GM12878 (cell line): ENCODE measurements around the gene SQOR. TPM values are rescaled to one million over a fixed set of nuclear protein-coding genes. Genes with fewer than 3 reads are reported as not detected.

Experiments used
- ATAC-seq: fragments of 200-7000 bp; cut with Tn5 transposase; 3 replicates; pipeline ENCODE4 v1.9.1; 2020; ENCODE audit warnings: mild to moderate bottlenecking, moderate library complexity
- BruUV-seq: library from RNA; stranded (reverse); fragments of 400-500 nt; replicated peaks from 2 replicates; lab custom pipeline; 2021; lab: Mats Ljungman, UMichigan
- CTCF ChIA-PET: fragments of 300-600 bp; sonication (Branson Sonifier 250); formaldehyde crosslinking; extraction: SDS; loops from one replicate; lab custom pipeline; 2021; ENCODE audit warnings: inconsistent platforms; lab: Yijun Ruan, JAX
- POLR2A ChIA-PET: fragments of 350-600 bp; formaldehyde crosslinking; extraction: SDS; loops from one replicate; lab custom pipeline; 2021; ENCODE audit warnings: inconsistent platforms; lab: Charles Lee
- RAD21 ChIA-PET: fragments of 300-600 bp; sonication (Branson Sonifier 250); formaldehyde crosslinking; loops from one replicate; lab custom pipeline; 2023; ENCODE audit warnings: antibody characterized with exemption; ENCODE audit not compliant: unreplicated experiment; lab: Charles Lee
- SMC1A ChIA-PET: fragments of 300-600 bp; sonication (Branson Sonifier 250); formaldehyde crosslinking; loops from one replicate; lab custom pipeline; 2023; ENCODE audit not compliant: unreplicated experiment, uncharacterized antibody; lab: Charles Lee
- DNase-seq: peaks from one replicate; pipeline ENCODE4 v3.0.0-alpha.2; 2011; ENCODE audit warnings: low read depth, low spot score
- FAIRE-seq: peaks from 3 replicates; lab custom pipeline; 2011; peaks lifted over from hg19 to GRCh38; lab: Jason Lieb, UNC
- H2AFZ ChIP-seq: 2 replicates; pipeline ENCODE4 v1.6.0; 2011; ENCODE audit warnings: low read depth, low read length, control low read depth; ENCODE audit not compliant: control insufficient read depth
- H3K27ac ChIP-seq: 2 replicates; pipeline ENCODE4 v1.5.1; 2011; ENCODE audit warnings: control low read depth; ENCODE audit not compliant: control insufficient read depth, insufficient read depth
- H3K27me3 ChIP-seq, 2 experiments: replicated peaks in 1 of 2; 2 replicates each; pipeline versions ENCODE4 v1.6.0 to v1.6.1; 2011; ENCODE audit warnings: low read length in 1 of 2; ENCODE audit not compliant: control insufficient read depth in 2 of 2, insufficient read depth in 2 of 2
- H3K36me3 ChIP-seq, 2 experiments: 2 replicates each; pipeline ENCODE4 v1.5.1; 2011; ENCODE audit warnings: low read length in 1 of 2; ENCODE audit not compliant: control insufficient read depth in 2 of 2, insufficient read depth in 2 of 2
- H3K4me1 ChIP-seq: 2 replicates; pipeline ENCODE4 v1.6.1; 2011; ENCODE audit warnings: mild to moderate bottlenecking, low read length, moderate library complexity, mixed read lengths; ENCODE audit not compliant: control insufficient read depth, insufficient read depth
- H3K4me2 ChIP-seq: 2 replicates; pipeline ENCODE4 v1.6.0; 2011; ENCODE audit warnings: control low read depth; ENCODE audit not compliant: control insufficient read depth, insufficient read depth
- H3K4me3 ChIP-seq: fragments of 200-600 bp; sonication (generic); 2 replicates; pipeline ENCODE4 v1.5.1; 2016
- H3K79me2 ChIP-seq: 2 replicates; pipeline ENCODE4 v1.6.0; 2011; ENCODE audit warnings: low read length; ENCODE audit not compliant: control insufficient read depth, insufficient read depth
- H3K9ac ChIP-seq: 2 replicates; pipeline ENCODE4 v1.8.0; 2011; ENCODE audit warnings: low read length, control low read depth, mixed read lengths; ENCODE audit not compliant: control insufficient read depth, insufficient read depth
- H3K9me3 ChIP-seq: replicated peaks from 3 replicates; pipeline ENCODE4 v1.5.1; 2011; ENCODE audit warnings: mild to moderate bottlenecking, low read length; ENCODE audit not compliant: control insufficient read depth, insufficient read depth
- H4K20me1 ChIP-seq: 2 replicates; pipeline ENCODE4 v1.6.0; 2011; ENCODE audit not compliant: control insufficient read depth, insufficient read depth
- BHLHE40 ChIP-seq, 2 experiments: fragments of 450-650 bp in 1 of 2; IDR thresholded peaks; 2 replicates each; pipeline ENCODE4 v1.6.1; 2011 to 2017; ENCODE audit warnings: low read depth in 2 of 2, borderline replicate concordance in 1 of 2, improper control_type of control experiment in 1 of 2, low read length in 1 of 2, mild to moderate bottlenecking in 1 of 2
- E2F8 ChIP-seq: fragments of 450-650 bp; IDR thresholded peaks from 2 replicates; pipeline ENCODE4 v1.6.1; 2018; ENCODE audit warnings: mild to moderate bottlenecking, low read depth, moderate library complexity; ENCODE audit not compliant: partially characterized antibody
- MXI1 ChIP-seq: fragments of 150-350 bp; IDR thresholded peaks from 2 replicates; pipeline ENCODE4 v1.6.1; 2011; ENCODE audit warnings: low read depth, mild to moderate bottlenecking, inconsistent platforms, low read length, improper control_type of control experiment
- RELB ChIP-seq: fragments of 450-650 bp; IDR thresholded peaks from 2 replicates; pipeline ENCODE4 v1.6.1; 2017; ENCODE audit warnings: low read depth, mild to moderate bottlenecking, moderate library complexity
- SKIL ChIP-seq: fragments of 450-650 bp; IDR thresholded peaks from 2 replicates; pipeline ENCODE4 v1.6.1; 2017; ENCODE audit warnings: mild to moderate bottlenecking, low read depth, inconsistent platforms; ENCODE audit not compliant: poor library complexity, severe bottlenecking
- TCF12 ChIP-seq: IDR thresholded peaks from 2 replicates; pipeline ENCODE4 v1.6.1; 2011; ENCODE audit warnings: low read depth, mild to moderate bottlenecking, low read length
- TCF3 ChIP-seq: IDR thresholded peaks from 2 replicates; pipeline ENCODE4 v1.6.1; 2012; ENCODE audit warnings: low read depth, mild to moderate bottlenecking, low read length, borderline replicate concordance; ENCODE audit not compliant: insufficient read depth
- WGBS: methylation state at CpG from one replicate; pipeline ENCODE4 v1.1.6; 2016; ENCODE audit warnings: low lambda C conversion rate; ENCODE audit not compliant: insufficient replicate concordance, insufficient coverage; ENCODE audit errors: missing lambda C conversion rate; 5-methylcytosine and 5-hydroxymethylcytosine counted together
- in situ Hi-C: fragments of 300-500 bp; cut with MboI; formaldehyde crosslinking; loops from 9 replicates; pipeline ENCODE4 v1.14.3; 2018; ENCODE audit warnings: mixed read lengths
- intact Hi-C: fragments of 100-400 bp; cut with micrococcal nuclease; formaldehyde crosslinking; loops from one replicate; pipeline ENCODE4 v1.14.2; 2022; ENCODE audit not compliant: unreplicated experiment
- polyA plus RNA-seq, 11 experiments: library from polyadenylated mRNA; depleted of rRNA in 4 of 11; unstranded in 6 of 11; stranded (reverse) in 5 of 11; fragments of >200 nt; fragmentation: Nextera tagmentation in 4 of 11; fragmentation: Illumina TruSeq in 1 of 11; extraction: Ambion mirVana in 4 of 11; extraction: Trizol in 1 of 11; gene quantifications; 1 replicate in 1 of 11; 2 replicates in 10 of 11; pipeline versions ENCODE4 v1.2.1 to v1.2.3, GENCODE V29; 2011 to 2016; ENCODE audit warnings: inconsistent platforms in 2 of 11, missing spikeins in 2 of 11, low read depth in 1 of 11
- total RNA-seq, 4 experiments: library from RNA; depleted of rRNA in 3 of 4; stranded (reverse); fragments of >200 nt in 3 of 4; fragmentation: Illumina TruSeq in 1 of 4; extraction: Trizol in 1 of 4; gene quantifications; 2 replicates each; pipeline versions ENCODE4 v1.2.1 to v1.2.3, GENCODE V29; 2013 to 2021

The SQOR gene
- total and polyA plus RNA-seq, 10 of the 15 experiments (the other 5 are each of a cell fraction or from before 2014, with no cell fraction given) = 14.5 to 74.7 (median 44.2) TPM

GRCh38 chr15:45585069-45585791 is 49.6 kb upstream of the SQOR start:
- POLR2A ChIA-PET = interaction anchor here (1.5 to 2.8 kb wide), 2 partner anchors 28 to 52 kb away, joined by 3 to 17 read pairs; no protein-coding TSS in a partner anchor
- Histone ChIP-seq H3K4me3 (no peak overlapping the region), H3K36me3 (no peaks in the 10 kb centered on the region; a peak in 1 of 4 replicates), H3K27ac (no peak overlapping the region), H4K20me1 (no peaks in the 10 kb centered on the region), H3K9me3 (no peaks in the 10 kb centered on the region), H2AFZ (no peak overlapping the region), H3K9ac (no peak overlapping the region)
- FAIRE-seq (no peak), ATAC-seq (no peak), DNase-seq (no peak)
- CTCF ChIA-PET = interaction anchor here (0.8 to 6.1 kb wide), 7 partner anchors 18 to 380 kb away, joined by 3 to 79 read pairs (median 6); no protein-coding TSS in a partner anchor
- intact Hi-C loops = loop anchor here (5.0 kb wide), 1 partner anchor 63 kb away; the partner anchor contains the start of gene SLC30A4
- in situ Hi-C loops = loop anchor here (10.0 kb wide), 1 partner anchor 390 kb away; no protein-coding TSS in a partner anchor
- RAD21 ChIA-PET = interaction anchor here (1.2 to 4.0 kb wide), 6 partner anchors 19 to 183 kb away, joined by 3 to 22 read pairs (median 8); a partner anchor contains a TSS
- WGBS = 51% methylated on average over 7 of the region's 7 CpGs
- BruUV-seq = no TSS peak
- SMC1A ChIA-PET = interaction anchor here (1.1 to 4.9 kb wide), 6 partner anchors 9 to 95 kb away, joined by 3 to 35 read pairs (median 6); no protein-coding TSS in a partner anchor
- TF ChIP-seq MXI1 (no peak), SKIL (peak; percentile 83), E2F8 (no peak), BHLHE40 (IDR thresholded peaks at IDR 0.05; ENCODE audit: borderline replicate concordance in 1 of 2, low read depth in 2 of 2, low read length in 1 of 2) (peak in 1 of 2 experiments; percentile 34; a peak in 1 of 4 replicates), RELB (peak; percentile 19; the same call in 1 of the 2 replicates), TCF12 (no peak), TCF3 (no peak)
- TF ChIP-seq, all 136 proteins: peak for 3
- Histone ChIP-seq H3K27me3 (no peaks in the 10 kb centered on the region), H3K4me2 (peak overlapping the region; percentile 98; the same call in 1 of the 2 replicates), H3K4me1 (peaks cover 4% of the 10 kb centered on the region; the same call in 1 of the 2 replicates), H3K79me2 (peaks cover 41% of the 10 kb centered on the region)
